Endothelial cell of umbilical vein (primary cell): ENCODE measurements around the gene AHSP. TPM values are rescaled to one million over a fixed set of nuclear protein-coding genes. Genes with fewer than 3 reads are reported as not detected.

Experiments used
- BruUV-seq: library from RNA; stranded (reverse); fragments of 400-500 nt; replicated peaks from 2 replicates; lab custom pipeline; 2021; lab: Mats Ljungman, UMichigan
- CTCF ChIA-PET: fragments of 300-600, 350-600 bp; sonication (Branson Sonifier 250); formaldehyde crosslinking; loops from one replicate; lab custom pipeline; 2021; ENCODE audit warnings: antibody characterized with exemption, inconsistent platforms; lab: Charles Lee
- POLR2A ChIA-PET: fragments of 300-600, 350-600 bp; sonication (Branson Sonifier 250); formaldehyde crosslinking; loops from one replicate; lab custom pipeline; 2021; ENCODE audit warnings: antibody characterized with exemption, inconsistent platforms; lab: Charles Lee
- DNase-seq: peaks from one replicate; pipeline ENCODE4 v3.0.0-alpha.2; 2011; ENCODE audit warnings: low read depth, low spot score
- FAIRE-seq: peaks from 2 replicates; lab custom pipeline; 2011; peaks lifted over from hg19 to GRCh38; lab: Jason Lieb, UNC
- H2AFZ ChIP-seq: 2 replicates; pipeline ENCODE4 v1.6.0; 2012; ENCODE audit warnings: low read depth, low read length, control low read depth, inconsistent platforms
- H3K27ac ChIP-seq: 2 replicates; pipeline ENCODE4 v1.5.1; 2011; ENCODE audit warnings: low read depth, mild to moderate bottlenecking, control low read depth, low read length, moderate library complexity; ENCODE audit not compliant: insufficient read depth
- H3K27me3 ChIP-seq, 2 experiments: 2 replicates each; pipeline versions ENCODE4 v1.6.0 to v1.6.1; 2011; ENCODE audit warnings: low read length in 2 of 2, mixed read lengths in 1 of 2; ENCODE audit not compliant: control insufficient read depth in 2 of 2, insufficient read depth in 2 of 2
- H3K36me3 ChIP-seq, 2 experiments: 2 replicates in 1 of 2; 3 replicates in 1 of 2; pipeline ENCODE4 v1.5.1; 2011; ENCODE audit warnings: low read length in 2 of 2, mild to moderate bottlenecking in 1 of 2, moderate library complexity in 1 of 2; ENCODE audit not compliant: control insufficient read depth in 2 of 2, insufficient read depth in 2 of 2; ENCODE audit errors: extremely low read depth in 1 of 2
- H3K4me1 ChIP-seq: 3 replicates; pipeline ENCODE4 v1.5.1; 2011; ENCODE audit warnings: mild to moderate bottlenecking, low read length; ENCODE audit not compliant: control insufficient read depth, insufficient read depth; ENCODE audit errors: extremely low read depth
- H3K4me2 ChIP-seq: 2 replicates; pipeline ENCODE4 v1.6.1; 2011; ENCODE audit warnings: low read length, control low read depth, mixed read lengths; ENCODE audit not compliant: insufficient read depth
- H3K4me3 ChIP-seq, 3 experiments: fragments of 200-600 bp in 1 of 3; sonication (generic), shearing (Covaris generic) in 1 of 3; replicated peaks in 1 of 3; 2 replicates each; pipeline ENCODE4 v1.5.1; 2011 to 2016; ENCODE audit warnings: control low read depth in 3 of 3, low read length in 3 of 3, mild to moderate bottlenecking in 2 of 3, inconsistent platforms in 1 of 3, low read depth in 1 of 3, moderate library complexity in 1 of 3; ENCODE audit not compliant: insufficient read depth in 1 of 3
- H3K79me2 ChIP-seq: 2 replicates; pipeline ENCODE4 v1.6.0; 2012; ENCODE audit warnings: low read length, inconsistent platforms; ENCODE audit not compliant: control insufficient read depth, insufficient read depth
- H3K9ac ChIP-seq: replicated peaks from 2 replicates; pipeline ENCODE3; 2011; ENCODE audit warnings: low read length, control low read depth; ENCODE audit not compliant: insufficient read depth; ENCODE audit errors: extremely low read depth
- H3K9me1 ChIP-seq: replicated peaks from 3 replicates; pipeline ENCODE4 v1.6.0; 2011; ENCODE audit warnings: mild to moderate bottlenecking, low read length; ENCODE audit not compliant: control insufficient read depth, insufficient read depth; ENCODE audit errors: extremely low read depth
- H3K9me3 ChIP-seq: replicated peaks from 2 replicates; pipeline ENCODE4 v1.5.1; 2012; ENCODE audit warnings: low read length, inconsistent platforms; ENCODE audit not compliant: control insufficient read depth, insufficient read depth
- H4K20me1 ChIP-seq: replicated peaks from 2 replicates; pipeline ENCODE3; 2011; ENCODE audit warnings: mild to moderate bottlenecking, low read length; ENCODE audit not compliant: control insufficient read depth, insufficient read depth; ENCODE audit errors: extremely low read depth
- EZH2 ChIP-seq: IDR thresholded peaks from 2 replicates; pipeline ENCODE4 v1.6.1; 2012; ENCODE audit warnings: borderline replicate concordance, low read depth, mild to moderate bottlenecking, moderate library complexity, low read length, inconsistent platforms; ENCODE audit not compliant: severe bottlenecking
- FOS ChIP-seq: IDR thresholded peaks from 2 replicates; pipeline ENCODE4 v1.6.1; 2011; ENCODE audit warnings: mild to moderate bottlenecking, low read length, moderate library complexity, borderline replicate concordance; ENCODE audit not compliant: insufficient read depth
- GATA2 ChIP-seq: IDR thresholded peaks from 2 replicates; pipeline ENCODE4 v1.7.0; 2011; ENCODE audit warnings: low read depth, mild to moderate bottlenecking, moderate library complexity, mixed read lengths, low read length; ENCODE audit not compliant: insufficient read length, insufficient read depth
- JUN ChIP-seq: IDR thresholded peaks from 2 replicates; pipeline ENCODE4 v1.6.1; 2011; ENCODE audit warnings: borderline replicate concordance, low read depth; ENCODE audit not compliant: insufficient read length, insufficient read depth
- MYC ChIP-seq: IDR thresholded peaks from one replicate; pipeline ENCODE4 v1.6.1; 2011; ENCODE audit warnings: mild to moderate bottlenecking, low read depth, low read length
- POLR2A ChIP-seq: IDR thresholded peaks from 2 replicates; pipeline ENCODE4 v1.6.1; 2012; ENCODE audit warnings: low read depth, mild to moderate bottlenecking, control low read depth, low read length
- POLR2AphosphoS5 ChIP-seq: IDR thresholded peaks from 2 replicates; pipeline ENCODE4 v1.6.1; 2012; ENCODE audit warnings: low read depth, mild to moderate bottlenecking, control low read depth, low read length, moderate library complexity; ENCODE audit not compliant: insufficient read depth
- dilution Hi-C: fragments of 300-500 bp; cut with MboI; formaldehyde crosslinking; loops from one replicate; pipeline ENCODE4 v1.15.0; 2019; ENCODE audit warnings: low sequenced_read_pairs; ENCODE audit not compliant: extremely low pct_ligation_motif_present
- intact Hi-C: fragments of 100-400 bp; cut with micrococcal nuclease; formaldehyde crosslinking; loops from one replicate; pipeline ENCODE4 v1.10.0; 2022
- polyA plus RNA-seq, 4 experiments: library from polyadenylated mRNA; depleted of rRNA in 3 of 4; stranded (reverse) in 3 of 4; unstranded in 1 of 4; fragments of >200 nt; gene quantifications; 2 replicates each; pipeline versions ENCODE4 v1.2.1 to v1.2.3, GENCODE V29; 2011 to 2012; ENCODE audit warnings: missing spikeins in 1 of 4
- total RNA-seq: library from RNA; stranded (reverse); gene quantifications from 2 replicates; pipeline ENCODE4 v1.2.3, GENCODE V29; 2021
- TF ChIP-seq, protein P1 (sequence below): IDR thresholded peaks from 2 replicates; pipeline ENCODE4 v1.6.1; 2011; ENCODE audit not compliant: insufficient read depth, insufficient read length
- TF ChIP-seq, protein P2 (sequence below), 2 donors: IDR thresholded peaks; 1 replicate in 1 of 2; 2 replicates in 1 of 2; pipeline ENCODE4 v1.5.1; 2011; ENCODE audit warnings: low read length in 2 of 2, mild to moderate bottlenecking in 2 of 2, moderate library complexity in 2 of 2, control low read depth in 1 of 2, inconsistent platforms in 1 of 2, low read depth in 1 of 2; ENCODE audit not compliant: insufficient read depth in 1 of 2; ENCODE audit errors: extremely low read depth in 1 of 2

Gene AHSP
- total and polyA plus RNA-seq, 2 donors (not counting 3 experiments of a cell fraction or from before 2014, with no cell fraction given), result not detected

DNA sequence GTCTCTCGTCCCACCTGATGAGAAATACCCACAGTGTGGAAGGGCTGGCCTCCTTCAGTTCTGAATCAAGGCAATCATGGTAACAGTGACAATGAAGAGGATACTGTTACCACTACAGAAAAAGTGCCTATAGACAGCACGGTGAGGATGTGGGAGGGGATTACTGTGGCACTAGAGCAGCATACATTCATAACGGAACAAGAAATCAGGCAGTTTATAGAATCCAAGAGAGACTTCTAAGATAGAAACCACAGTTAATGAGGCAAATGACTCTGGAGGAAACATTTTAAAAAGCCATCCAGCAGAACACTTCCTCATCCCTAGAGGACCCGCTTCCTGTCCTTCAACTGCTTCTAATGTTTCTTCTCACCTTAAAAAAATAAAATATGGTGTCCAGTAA is 22.2 kb upstream of the AHSP start:
- CTCF ChIA-PET, result no interaction called here
- no peak overlapping the region for H2AFZ ChIP-seq
- no peaks in the 10 kb centered on the region for H3K36me3 ChIP-seq
- H4K20me1 ChIP-seq, result no peaks in the 10 kb centered on the region
- H3K79me2 ChIP-seq, result peaks cover 13% of the 10 kb centered on the region
- no peak overlapping the region for H3K4me3 ChIP-seq
- H3K9ac ChIP-seq, result no peak overlapping the region
- no TSS peak for BruUV-seq
- no peaks in the 10 kb centered on the region for H3K9me3 ChIP-seq
- intact Hi-C loops, result loop anchor here (10.0 kb wide), 1 partner anchor 359 kb away; no protein-coding TSS in a partner anchor
- DNase-seq, result no peak
- POLR2A ChIA-PET, result no interaction called here
- peaks cover 27% of the 10 kb centered on the region for H3K4me1 ChIP-seq
- H3K27ac ChIP-seq, result no peak overlapping the region
- FAIRE-seq, result no peak
- no peaks in the 10 kb centered on the region for H3K9me1 ChIP-seq
- no peaks in the 10 kb centered on the region for H3K27me3 ChIP-seq
- TF ChIP-seq GATA2 (no peak), FOS (no peak), POLR2AphosphoS5 (no peak), JUN (no peak), EZH2 (no peak), MYC (no peak), POLR2A (no peak)
- TF ChIP-seq, protein P1, sequence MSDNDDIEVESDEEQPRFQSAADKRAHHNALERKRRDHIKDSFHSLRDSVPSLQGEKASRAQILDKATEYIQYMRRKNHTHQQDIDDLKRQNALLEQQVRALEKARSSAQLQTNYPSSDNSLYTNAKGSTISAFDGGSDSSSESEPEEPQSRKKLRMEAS, result no peak
- TF ChIP-seq, protein P2, sequence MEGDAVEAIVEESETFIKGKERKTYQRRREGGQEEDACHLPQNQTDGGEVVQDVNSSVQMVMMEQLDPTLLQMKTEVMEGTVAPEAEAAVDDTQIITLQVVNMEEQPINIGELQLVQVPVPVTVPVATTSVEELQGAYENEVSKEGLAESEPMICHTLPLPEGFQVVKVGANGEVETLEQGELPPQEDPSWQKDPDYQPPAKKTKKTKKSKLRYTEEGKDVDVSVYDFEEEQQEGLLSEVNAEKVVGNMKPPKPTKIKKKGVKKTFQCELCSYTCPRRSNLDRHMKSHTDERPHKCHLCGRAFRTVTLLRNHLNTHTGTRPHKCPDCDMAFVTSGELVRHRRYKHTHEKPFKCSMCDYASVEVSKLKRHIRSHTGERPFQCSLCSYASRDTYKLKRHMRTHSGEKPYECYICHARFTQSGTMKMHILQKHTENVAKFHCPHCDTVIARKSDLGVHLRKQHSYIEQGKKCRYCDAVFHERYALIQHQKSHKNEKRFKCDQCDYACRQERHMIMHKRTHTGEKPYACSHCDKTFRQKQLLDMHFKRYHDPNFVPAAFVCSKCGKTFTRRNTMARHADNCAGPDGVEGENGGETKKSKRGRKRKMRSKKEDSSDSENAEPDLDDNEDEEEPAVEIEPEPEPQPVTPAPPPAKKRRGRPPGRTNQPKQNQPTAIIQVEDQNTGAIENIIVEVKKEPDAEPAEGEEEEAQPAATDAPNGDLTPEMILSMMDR (IDR thresholded peaks at IDR 0.05; ENCODE audit: extremely low read depth in 1 of 2, insufficient read depth in 1 of 2, low read depth in 1 of 2, low read length in 2 of 2), result no peak
- H3K4me2 ChIP-seq, result no peak overlapping the region
- dilution Hi-C loops, result no loop called here
